Measurements from ENCODE around the gene ARHGEF1.

GRCh38 chr19:41932259-41932719 lies 49.3 kb downstream of the ARHGEF1 start:
- TF ChIP-seq CTCF (IDR thresholded peaks at IDR 0.05; ENCODE audit: low read length) (no peak), EZH2 (IDR thresholded peaks at IDR 0.05; ENCODE audit: borderline replicate concordance, low read length) (no peak)
